SU-DHL-6 (cell line): Measurements from ENCODE around the gene FOXA1.

Experiments used
- H2AFZ ChIP-seq: fragments of 200-600 bp; sonication (generic); 2 replicates; pipeline ENCODE4 v1.6.1; 2014; ENCODE audit warnings: low read depth, mild to moderate bottlenecking, moderate library complexity, mixed read lengths, antibody characterized with exemption, low read length; ENCODE audit not compliant: severe bottlenecking
- H3F3A ChIP-seq: fragments of 200-600 bp; shearing (Covaris generic); 2 replicates; pipeline ENCODE4 v1.6.0; 2016; ENCODE audit warnings: antibody characterized with exemption, mild to moderate bottlenecking; ENCODE audit not compliant: insufficient read depth
- H3K27ac ChIP-seq: fragments of 200-600 bp; sonication (generic); 2 replicates; pipeline ENCODE4 v1.5.1; 2016; ENCODE audit warnings: low read depth, mild to moderate bottlenecking, low read length, moderate library complexity, mixed read lengths
- H3K27me3 ChIP-seq: fragments of 200-600 bp; sonication (generic), shearing (Covaris generic); 2 replicates; pipeline ENCODE4 v1.6.0; 2014; ENCODE audit warnings: mild to moderate bottlenecking, low read length
- H3K36me3 ChIP-seq: fragments of 200-600 bp; sonication (generic); 2 replicates; pipeline ENCODE4 v1.6.1; 2014; ENCODE audit warnings: mild to moderate bottlenecking, low read length, mixed read lengths
- H3K4me2 ChIP-seq: fragments of 300-600, 200-600 bp; shearing (Covaris generic), sonication (generic); 2 replicates; pipeline ENCODE4 v1.6.0; 2014; ENCODE audit warnings: low read length, low read depth, mild to moderate bottlenecking; ENCODE audit not compliant: poor library complexity, severe bottlenecking
- H3K4me3 ChIP-seq: fragments of 200-600 bp; sonication (generic); 2 replicates; pipeline ENCODE4 v1.5.1; 2014; ENCODE audit warnings: antibody characterized with exemption, low read length, mild to moderate bottlenecking, mixed read lengths; ENCODE audit not compliant: insufficient read depth, poor library complexity, severe bottlenecking
- H3K79me2 ChIP-seq: fragments of 200-600 bp; sonication (generic); 2 replicates; pipeline ENCODE4 v1.6.1; 2014; ENCODE audit warnings: mild to moderate bottlenecking, low read length, moderate library complexity; ENCODE audit not compliant: insufficient read depth
- H3K9ac ChIP-seq: fragments of 200-600 bp; sonication (generic); 2 replicates; pipeline ENCODE4 v1.7.0; 2014; ENCODE audit warnings: mild to moderate bottlenecking, low read length
- H3K9me2 ChIP-seq: fragments of 200-600 bp; sonication (generic); replicated peaks from 2 replicates; pipeline ENCODE4 v1.6.1; 2014; ENCODE audit warnings: low read length; ENCODE audit not compliant: insufficient read depth
- H3K9me3 ChIP-seq: fragments of 200-600 bp; sonication (generic); 2 replicates; pipeline ENCODE4 v1.6.1; 2014; ENCODE audit warnings: low read length, mixed read lengths; ENCODE audit not compliant: insufficient read depth
- H4K20me1 ChIP-seq: fragments of 200-600 bp; sonication (generic); 2 replicates; pipeline ENCODE4 v1.6.1; 2014; ENCODE audit warnings: low read depth, mild to moderate bottlenecking, antibody characterized with exemption, low read length, moderate library complexity, mixed read lengths
- EZH2phosphoT487 ChIP-seq: fragments of 200-600 bp; sonication (generic), shearing (Covaris generic); conservative IDR thresholded peaks from 2 replicates; pipeline ENCODE4 v1.6.1; 2018; ENCODE audit warnings: mild to moderate bottlenecking, antibody characterized with exemption, low read length, moderate library complexity, mixed read lengths
- TF ChIP-seq, protein P1 (sequence below): fragments of 200-600 bp; sonication (generic); IDR thresholded peaks from one replicate; pipeline ENCODE4 v1.5.1; 2017; ENCODE audit warnings: antibody characterized with exemption, mild to moderate bottlenecking, low read length, moderate library complexity; ENCODE audit not compliant: insufficient read depth, poor library complexity, severe bottlenecking

FOXA1 gene

DNA sequence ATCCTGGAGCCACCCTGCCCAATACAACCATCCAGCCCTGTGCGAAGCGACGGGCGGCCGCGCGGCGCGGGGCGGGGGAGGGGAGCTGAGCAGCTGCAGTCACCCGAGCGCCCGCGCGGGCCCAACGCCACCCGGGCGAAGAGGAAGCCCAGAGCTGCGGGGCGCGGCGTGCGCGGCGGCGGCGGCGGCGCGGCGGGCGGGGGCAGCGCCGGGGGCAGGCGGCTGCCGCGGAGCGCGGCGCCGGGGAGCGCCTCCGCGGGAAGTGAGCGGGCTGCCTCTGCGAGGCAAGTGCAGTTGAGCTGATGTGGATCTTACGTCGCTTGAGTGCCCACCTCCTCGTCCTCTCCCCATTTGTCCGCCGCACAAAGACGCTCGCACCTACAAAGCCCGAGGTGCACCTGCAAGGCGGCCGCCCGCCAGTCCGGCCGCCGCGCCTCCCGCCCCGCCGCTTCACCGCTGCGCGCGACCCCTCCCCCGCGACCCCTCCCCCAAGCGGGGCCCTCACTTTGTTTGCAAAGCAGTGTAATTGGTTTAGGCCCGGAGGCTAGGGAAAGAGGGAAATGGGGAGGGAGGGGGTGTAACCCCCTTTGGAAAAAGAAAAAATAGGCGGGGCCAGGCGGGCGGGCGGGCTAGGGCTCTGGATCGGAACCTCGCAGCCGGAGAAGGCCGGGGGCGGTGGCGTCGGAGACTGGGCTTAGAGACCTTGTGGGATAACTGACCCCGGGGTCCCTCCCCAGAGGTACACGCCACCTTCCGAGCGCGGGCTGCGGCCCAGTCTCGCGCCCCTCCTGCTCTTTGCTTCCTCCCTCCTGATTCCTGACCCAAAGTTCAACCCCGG lies at the start of gene FOXA1, which contains the start of gene TTC6:
FOXA1 (minus strand) TSS at position 279 of the 838 bp plus-strand sequence; CDS start at position 2, 277 bp downstream.
TTC6 (plus strand) TSS at position 659 of the 838 bp plus-strand sequence. CDS start 26,436 bp downstream, outside the sequence.
- H3K4me2 ChIP-seq: no peak within 1 kb of the TSS
- no peaks in the 10 kb centered on the region for H3K27me3 ChIP-seq
- no peak within 1 kb of the TSS for H3K9ac ChIP-seq
- H3K27ac ChIP-seq: no peak within 1 kb of the TSS
- H3K79me2 ChIP-seq: no peaks in the 10 kb centered on the region
- TF ChIP-seq, protein P1, sequence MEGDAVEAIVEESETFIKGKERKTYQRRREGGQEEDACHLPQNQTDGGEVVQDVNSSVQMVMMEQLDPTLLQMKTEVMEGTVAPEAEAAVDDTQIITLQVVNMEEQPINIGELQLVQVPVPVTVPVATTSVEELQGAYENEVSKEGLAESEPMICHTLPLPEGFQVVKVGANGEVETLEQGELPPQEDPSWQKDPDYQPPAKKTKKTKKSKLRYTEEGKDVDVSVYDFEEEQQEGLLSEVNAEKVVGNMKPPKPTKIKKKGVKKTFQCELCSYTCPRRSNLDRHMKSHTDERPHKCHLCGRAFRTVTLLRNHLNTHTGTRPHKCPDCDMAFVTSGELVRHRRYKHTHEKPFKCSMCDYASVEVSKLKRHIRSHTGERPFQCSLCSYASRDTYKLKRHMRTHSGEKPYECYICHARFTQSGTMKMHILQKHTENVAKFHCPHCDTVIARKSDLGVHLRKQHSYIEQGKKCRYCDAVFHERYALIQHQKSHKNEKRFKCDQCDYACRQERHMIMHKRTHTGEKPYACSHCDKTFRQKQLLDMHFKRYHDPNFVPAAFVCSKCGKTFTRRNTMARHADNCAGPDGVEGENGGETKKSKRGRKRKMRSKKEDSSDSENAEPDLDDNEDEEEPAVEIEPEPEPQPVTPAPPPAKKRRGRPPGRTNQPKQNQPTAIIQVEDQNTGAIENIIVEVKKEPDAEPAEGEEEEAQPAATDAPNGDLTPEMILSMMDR: no peak
- TF ChIP-seq EZH2phosphoT487: no peak
- H2AFZ ChIP-seq: no peak within 1 kb of the TSS
- no peaks in the 10 kb centered on the region for H3K9me2 ChIP-seq
- H3K36me3 ChIP-seq: no peaks in the 10 kb centered on the region
- no peaks in the 10 kb centered on the region for H3K9me3 ChIP-seq
- H4K20me1 ChIP-seq: no peaks in the 10 kb centered on the region
- H3K4me3 ChIP-seq: no peak within 1 kb of the TSS
- no peaks in the 10 kb centered on the region for H3F3A ChIP-seq

- no peaks in the 10 kb centered on the region for H3K9me2 ChIP-seq
- no peak overlapping the region for H3K4me2 ChIP-seq
- H3K27ac ChIP-seq: no peak overlapping the region
- H4K20me1 ChIP-seq: no peaks in the 10 kb centered on the region
- H3K9ac ChIP-seq: no peak overlapping the region
- H3K9me3 ChIP-seq: no peaks in the 10 kb centered on the region
- H3K4me3 ChIP-seq: no peak overlapping the region
- no peaks in the 10 kb centered on the region for H3F3A ChIP-seq
- H3K36me3 ChIP-seq: no peaks in the 10 kb centered on the region
- H2AFZ ChIP-seq: no peak overlapping the region
- no peaks in the 10 kb centered on the region for H3K27me3 ChIP-seq
- TF ChIP-seq, protein P1: no peak
- no peak for TF ChIP-seq EZH2phosphoT487
- H3K79me2 ChIP-seq: no peaks in the 10 kb centered on the region
These were observed 48.7 kb upstream of the FOXA1 start for GRCh38 chr14:37643701-37644100.

DNA sequence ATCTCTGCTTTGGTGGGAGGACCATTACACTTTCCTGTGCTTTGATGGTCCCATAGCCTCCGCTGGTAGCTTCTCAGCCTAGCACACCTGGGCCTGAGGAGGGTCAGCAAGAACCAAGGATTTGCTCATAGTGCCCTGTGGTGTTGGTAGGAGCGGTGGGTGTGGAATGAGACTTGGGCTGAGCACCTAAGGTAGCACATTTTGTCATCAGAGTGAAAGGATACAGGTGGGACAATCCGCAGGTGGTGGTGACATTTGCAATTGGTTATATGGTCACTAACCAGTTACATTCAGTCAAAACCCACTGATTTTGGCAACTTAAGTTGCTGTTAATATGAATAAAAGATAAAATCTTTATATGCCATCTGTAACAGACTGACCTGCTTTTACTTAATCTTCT lies 47.1 kb upstream of the FOXA1 start:
- Histone ChIP-seq H3K9me3 (no peaks in the 10 kb centered on the region), H3K9me2 (no peaks in the 10 kb centered on the region), H3K9ac (no peak overlapping the region), H3K36me3 (no peaks in the 10 kb centered on the region), H3K4me2 (no peak overlapping the region), H3K4me3 (no peak overlapping the region), H4K20me1 (no peaks in the 10 kb centered on the region), H3K79me2 (no peaks in the 10 kb centered on the region), H3K27me3 (no peaks in the 10 kb centered on the region), H3F3A (no peaks in the 10 kb centered on the region), H3K27ac (no peak overlapping the region), H2AFZ (no peak overlapping the region)
- no peak for TF ChIP-seq EZH2phosphoT487
- TF ChIP-seq, protein P1: no peak
